SK-N-SH (cell line): ENCODE measurements around the gene AGXT. TPM values are rescaled to one million over a fixed set of nuclear protein-coding genes. Genes with fewer than 3 reads are reported as not detected.

ENCODE experiments used
- CTCF ChIA-PET: fragments of 300-600, 350-600 bp; formaldehyde crosslinking; extraction: SDS; loops from one replicate; lab custom pipeline; 2021; lab: Yijun Ruan, JAX
- POLR2A ChIA-PET: fragments of 350-600 bp; sonication (Branson Sonifier 250); formaldehyde crosslinking; extraction: SDS; loops from one replicate; lab custom pipeline; 2020; ENCODE audit warnings: antibody characterized with exemption, inconsistent platforms; lab: Yijun Ruan, JAX
- DNase-seq: peaks from one replicate; pipeline ENCODE4 v3.0.0; 2012
- H2AFZ ChIP-seq: fragments of 200-600 bp; sonication (generic); 2 replicates; pipeline ENCODE4 v1.8.1; 2016; ENCODE audit warnings: antibody characterized with exemption, mild to moderate bottlenecking, low read depth
- H3F3A ChIP-seq: fragments of 200-600 bp; sonication (generic); replicated peaks from 2 replicates; pipeline ENCODE3; 2016; ENCODE audit warnings: antibody characterized with exemption, mild to moderate bottlenecking; ENCODE audit not compliant: insufficient read depth
- H3K27ac ChIP-seq, 2 experiments: fragments of 200-500 bp in 1 of 2; fragments of 200-600 bp in 1 of 2; sonication (Bioruptor generic) in 1 of 2; sonication (generic), shearing (Covaris generic) in 1 of 2; 2 replicates each; pipeline versions ENCODE4 v1.5.1 to v1.6.1; 2014 to 2016; ENCODE audit warnings: low read depth in 2 of 2, inconsistent platforms in 1 of 2, low read length in 1 of 2, mild to moderate bottlenecking in 1 of 2, mixed read lengths in 1 of 2
- H3K27me3 ChIP-seq: fragments of 200-600 bp; sonication (generic), shearing (Covaris generic); 2 replicates; pipeline ENCODE4 v1.6.1; 2016; ENCODE audit warnings: mixed run types; ENCODE audit not compliant: insufficient read depth
- H3K36me3 ChIP-seq, 2 experiments: fragments of 200-500 bp in 1 of 2; fragments of 200-600 bp in 1 of 2; sonication (Bioruptor generic) in 1 of 2; sonication (generic) in 1 of 2; replicated peaks in 1 of 2; 2 replicates each; pipeline versions ENCODE3 to v1.5.1; 2014 to 2016; ENCODE audit warnings: low read length in 1 of 2, mild to moderate bottlenecking in 1 of 2; ENCODE audit not compliant: insufficient read depth in 2 of 2, control insufficient read depth in 1 of 2
- H3K4me1 ChIP-seq, 2 experiments: fragments of 200-500 bp in 1 of 2; fragments of 200-600 bp in 1 of 2; sonication (Bioruptor generic) in 1 of 2; sonication (generic), shearing (Covaris generic) in 1 of 2; 2 replicates each; pipeline versions ENCODE4 v1.5.1 to v1.6.1; 2014 to 2016; ENCODE audit warnings: low read depth in 1 of 2, low read length in 1 of 2, mixed run types in 1 of 2; ENCODE audit not compliant: insufficient read depth in 2 of 2, control insufficient read depth in 1 of 2
- H3K4me2 ChIP-seq: fragments of 200-600 bp; sonication (generic), shearing (Covaris generic); 2 replicates; pipeline ENCODE4 v1.6.1; 2017; ENCODE audit warnings: mixed run types
- H3K4me3 ChIP-seq, 2 experiments: fragments of 200-500 bp in 1 of 2; fragments of 200-600 bp in 1 of 2; sonication (Bioruptor generic) in 1 of 2; sonication (generic), shearing (Covaris generic) in 1 of 2; 2 replicates each; pipeline versions ENCODE4 v1.5.1 to v1.8.1; 2014 to 2016; ENCODE audit warnings: low read depth in 2 of 2, inconsistent platforms in 1 of 2, low read length in 1 of 2, mild to moderate bottlenecking in 1 of 2, mixed read lengths in 1 of 2, moderate library complexity in 1 of 2
- H3K79me2 ChIP-seq: fragments of 200-600 bp; sonication (generic); 2 replicates; pipeline ENCODE4 v1.8.1; 2017; ENCODE audit warnings: mild to moderate bottlenecking; ENCODE audit not compliant: insufficient read depth
- H3K9ac ChIP-seq: fragments of 200-600 bp; sonication (generic); 2 replicates; pipeline ENCODE4 v1.6.1; 2017; ENCODE audit warnings: mixed run types
- H3K9me2 ChIP-seq: fragments of 200-600 bp; sonication (generic); 2 replicates; pipeline ENCODE4 v1.6.1; 2017; ENCODE audit warnings: mixed run types
- H3K9me3 ChIP-seq: fragments of 200-600 bp; sonication (generic); 2 replicates; pipeline ENCODE4 v1.6.1; 2017; ENCODE audit warnings: mixed run types, mild to moderate bottlenecking, moderate library complexity
- H4K20me1 ChIP-seq: fragments of 200-600 bp; sonication (generic); 2 replicates; pipeline ENCODE4 v1.6.1; 2017; ENCODE audit warnings: mild to moderate bottlenecking, mixed run types; ENCODE audit not compliant: insufficient read depth
- CHD2 ChIP-seq: fragments of 150-350 bp; IDR thresholded peaks from 2 replicates; pipeline ENCODE4 v1.6.1; 2018; ENCODE audit warnings: low read length; ENCODE audit not compliant: partially characterized antibody
- ELF1 ChIP-seq: IDR thresholded peaks from 2 replicates; pipeline ENCODE4 v1.4.0; 2012
- EP300 ChIP-seq, 2 experiments: IDR thresholded peaks; 2 replicates each; pipeline versions ENCODE4 v1.4.0 to v1.6.1; 2012; ENCODE audit warnings: borderline replicate concordance in 1 of 2, low read depth in 1 of 2, low read length in 1 of 2
- FOXJ3 ChIP-seq: sonication (generic); formaldehyde crosslinking; IDR thresholded peaks from 2 replicates; pipeline ENCODE4 v1.5.1; 2020; ENCODE audit warnings: mild to moderate bottlenecking, missing genetic modification reagents
- IRF3 ChIP-seq: fragments of 150-350 bp; IDR thresholded peaks from 2 replicates; pipeline ENCODE4 v1.6.1; 2016; ENCODE audit warnings: mild to moderate bottlenecking, low read depth, low read length
- MEF2A ChIP-seq: IDR thresholded peaks from 2 replicates; pipeline ENCODE4 v1.4.0; 2012; ENCODE audit warnings: low read depth, borderline replicate concordance
- MXI1 ChIP-seq: IDR thresholded peaks from 2 replicates; pipeline ENCODE4 v1.6.1; 2012; ENCODE audit warnings: mild to moderate bottlenecking, low read depth, low read length, improper control_type of control experiment
- PBX3 ChIP-seq: IDR thresholded peaks from 2 replicates; pipeline ENCODE4; 2012
- RCOR1 ChIP-seq: fragments of 150-350 bp; IDR thresholded peaks from 2 replicates; pipeline ENCODE4 v1.6.1; 2017; ENCODE audit warnings: antibody characterized with exemption, low read length
- SIN3A ChIP-seq: IDR thresholded peaks from 2 replicates; pipeline ENCODE4 v1.6.1; 2012; ENCODE audit warnings: low read depth, mild to moderate bottlenecking, low read length, moderate library complexity, borderline replicate concordance
- SMC3 ChIP-seq: IDR thresholded peaks from 2 replicates; pipeline ENCODE4 v1.6.1; 2012; ENCODE audit warnings: low read depth, low read length, improper control_type of control experiment
- TEAD4 ChIP-seq: IDR thresholded peaks from 2 replicates; pipeline ENCODE4 v1.4.0; 2012; ENCODE audit warnings: mild to moderate bottlenecking, borderline replicate concordance; ENCODE audit not compliant: insufficient read depth
- ZBTB33 ChIP-seq: IDR thresholded peaks from 2 replicates; pipeline ENCODE4 v1.4.0; 2012; ENCODE audit warnings: low read depth, borderline replicate concordance
- WGBS: methylation state at CpG from one replicate; pipeline ENCODE4 v1.1.6; 2017; ENCODE audit warnings: low lambda C conversion rate; 5-methylcytosine and 5-hydroxymethylcytosine counted together
- polyA plus RNA-seq, 3 experiments: library from polyadenylated mRNA; depleted of rRNA; stranded (reverse); fragments of >200 nt; gene quantifications; 2 replicates each; pipeline ENCODE4 v1.2.3, GENCODE V29; 2012
- TF ChIP-seq, protein P1 (sequence below): IDR thresholded peaks from 2 replicates; pipeline ENCODE4 v1.4.0; 2012; ENCODE audit warnings: low read depth, borderline replicate concordance
- TF ChIP-seq, protein P2 (sequence below): IDR thresholded peaks from 2 replicates; pipeline ENCODE4 v1.6.1; 2012; ENCODE audit warnings: mild to moderate bottlenecking, low read depth, low read length, moderate library complexity

Gene AGXT
- polyA plus RNA-seq, 1 of the 3 experiments (the other 2 are of a cell fraction): not detected

DNA sequence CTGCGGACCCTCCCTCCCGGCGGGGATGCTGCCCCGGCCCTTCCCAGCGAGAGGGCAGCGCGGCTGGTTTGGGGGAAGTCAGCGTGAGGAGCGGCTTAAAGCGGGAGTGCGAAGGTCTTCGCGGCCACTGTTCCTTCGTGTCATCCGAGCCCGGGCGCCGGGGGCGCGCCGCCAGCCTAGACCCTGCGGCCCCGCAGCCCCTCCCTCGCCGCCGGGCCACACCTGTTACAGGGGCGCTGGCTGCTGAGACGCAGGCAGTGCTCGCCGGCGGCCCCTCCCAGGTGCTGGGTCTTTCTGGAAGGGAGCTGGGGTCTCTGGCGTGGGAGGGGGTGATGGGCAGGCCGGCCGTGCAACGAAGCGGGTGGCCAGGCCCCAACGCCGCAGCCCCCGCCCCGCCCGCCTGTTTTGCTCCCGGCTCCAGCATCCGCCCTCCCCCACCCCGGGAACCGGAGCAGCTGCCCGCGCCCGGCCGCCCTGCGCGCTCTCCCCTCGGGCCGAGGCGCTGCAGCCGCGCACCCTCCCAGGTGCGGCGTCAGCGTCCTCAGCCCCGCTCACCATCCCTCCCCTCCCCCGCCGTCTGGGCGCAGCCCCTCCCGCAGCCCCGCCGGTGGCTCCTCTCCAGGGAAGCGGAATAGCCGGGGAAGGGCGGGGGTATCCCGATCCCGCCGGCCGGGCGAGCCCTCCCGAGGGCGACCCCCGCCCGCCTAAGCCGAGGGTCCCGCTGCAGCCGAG, 49.3 kb upstream of the AGXT start:
- Histone ChIP-seq H3K9me2 (no peaks in the 10 kb centered on the region), H2AFZ (no peak overlapping the region), H3K79me2 (no peaks in the 10 kb centered on the region), H3K4me1 (peaks cover 0 to 18% of the 10 kb centered on the region in 2 experiments; a peak in 1 of 4 replicates), H3K4me3 (peak overlapping the region in 1 of 2 experiments; percentile 55; a peak in 2 of 4 replicates), H4K20me1 (no peaks in the 10 kb centered on the region), H3K4me2 (no peak overlapping the region), H3F3A (no peaks in the 10 kb centered on the region), H3K9me3 (no peaks in the 10 kb centered on the region), H3K27ac (peak overlapping the region in 1 of 2 experiments; percentile 73; a peak in 1 of 4 replicates), H3K27me3 (peaks cover 36% of the 10 kb centered on the region), H3K9ac (no peak overlapping the region), H3K36me3 (no peaks in the 10 kb centered on the region)
- peak; percentile 81 for DNase-seq
- POLR2A ChIA-PET: interaction anchor here (1.0 to 2.7 kb wide), 5 partner anchors 13 to 258 kb away, joined by 3 to 10 read pairs (median 4); no protein-coding TSS in a partner anchor
- TF ChIP-seq SIN3A: no peak
- no peak for TF ChIP-seq TEAD4
- TF ChIP-seq SMC3: no peak
- TF ChIP-seq ZBTB33: no peak
- TF ChIP-seq, protein P1, sequence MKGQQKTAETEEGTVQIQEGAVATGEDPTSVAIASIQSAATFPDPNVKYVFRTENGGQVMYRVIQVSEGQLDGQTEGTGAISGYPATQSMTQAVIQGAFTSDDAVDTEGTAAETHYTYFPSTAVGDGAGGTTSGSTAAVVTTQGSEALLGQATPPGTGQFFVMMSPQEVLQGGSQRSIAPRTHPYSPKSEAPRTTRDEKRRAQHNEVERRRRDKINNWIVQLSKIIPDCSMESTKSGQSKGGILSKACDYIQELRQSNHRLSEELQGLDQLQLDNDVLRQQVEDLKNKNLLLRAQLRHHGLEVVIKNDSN: no peak
- 2% methylated on average over 16 of the region's 81 CpGs for WGBS
- CTCF ChIA-PET: interaction anchor here (1.1 to 6.8 kb wide), 5 partner anchors 12 to 495 kb away, joined by 3 to 50 read pairs (median 3); no protein-coding TSS in a partner anchor

- peak within 1 kb of the TSS in 1 of 2 experiments; percentile 85; a peak in 2 of 4 replicates for H3K27ac ChIP-seq
- H3K36me3 ChIP-seq: no peaks in the 10 kb centered on the region
- no peaks in the 10 kb centered on the region for H3F3A ChIP-seq
- no peak within 1 kb of the TSS for H3K9ac ChIP-seq
- peak; percentile 98 for DNase-seq
- no peaks in the 10 kb centered on the region for H4K20me1 ChIP-seq
- H3K4me1 ChIP-seq: peaks cover 0 to 18% of the 10 kb centered on the region in 2 experiments; a peak in 1 of 4 replicates
- no peaks in the 10 kb centered on the region for H3K9me3 ChIP-seq
- peak within 1 kb of the TSS in 1 of 2 experiments; percentile 55; a peak in 2 of 4 replicates for H3K4me3 ChIP-seq
- no peak within 1 kb of the TSS for H3K4me2 ChIP-seq
- CTCF ChIA-PET: interaction anchor here (1.1 to 6.8 kb wide), 4 partner anchors 12 to 495 kb away, joined by 3 to 50 read pairs (median 4); no protein-coding TSS in a partner anchor
- peaks cover 36% of the 10 kb centered on the region for H3K27me3 ChIP-seq
- POLR2A ChIA-PET: interaction anchor here (0.6 to 2.7 kb wide), 7 partner anchors 12 to 404 kb away, joined by 3 to 10 read pairs (median 3); no protein-coding TSS in a partner anchor
- no peaks in the 10 kb centered on the region for H3K9me2 ChIP-seq
- WGBS: 3% methylated on average over 15 of the region's 104 CpGs
- H2AFZ ChIP-seq: no peak within 1 kb of the TSS
- no peaks in the 10 kb centered on the region for H3K79me2 ChIP-seq
- TF ChIP-seq FOXJ3 (CRISPR knock-in tag) (no peak), PBX3 (no peak), CHD2 (no peak), MEF2A (no peak), EP300 (IDR thresholded peaks at IDR 0.05; ENCODE audit: borderline replicate concordance in 1 of 2, low read depth in 1 of 2, low read length in 1 of 2) (no peak), IRF3 (no peak), RCOR1 (no peak), MXI1 (peak; percentile 76), ELF1 (no peak)
- TF ChIP-seq, protein P2, sequence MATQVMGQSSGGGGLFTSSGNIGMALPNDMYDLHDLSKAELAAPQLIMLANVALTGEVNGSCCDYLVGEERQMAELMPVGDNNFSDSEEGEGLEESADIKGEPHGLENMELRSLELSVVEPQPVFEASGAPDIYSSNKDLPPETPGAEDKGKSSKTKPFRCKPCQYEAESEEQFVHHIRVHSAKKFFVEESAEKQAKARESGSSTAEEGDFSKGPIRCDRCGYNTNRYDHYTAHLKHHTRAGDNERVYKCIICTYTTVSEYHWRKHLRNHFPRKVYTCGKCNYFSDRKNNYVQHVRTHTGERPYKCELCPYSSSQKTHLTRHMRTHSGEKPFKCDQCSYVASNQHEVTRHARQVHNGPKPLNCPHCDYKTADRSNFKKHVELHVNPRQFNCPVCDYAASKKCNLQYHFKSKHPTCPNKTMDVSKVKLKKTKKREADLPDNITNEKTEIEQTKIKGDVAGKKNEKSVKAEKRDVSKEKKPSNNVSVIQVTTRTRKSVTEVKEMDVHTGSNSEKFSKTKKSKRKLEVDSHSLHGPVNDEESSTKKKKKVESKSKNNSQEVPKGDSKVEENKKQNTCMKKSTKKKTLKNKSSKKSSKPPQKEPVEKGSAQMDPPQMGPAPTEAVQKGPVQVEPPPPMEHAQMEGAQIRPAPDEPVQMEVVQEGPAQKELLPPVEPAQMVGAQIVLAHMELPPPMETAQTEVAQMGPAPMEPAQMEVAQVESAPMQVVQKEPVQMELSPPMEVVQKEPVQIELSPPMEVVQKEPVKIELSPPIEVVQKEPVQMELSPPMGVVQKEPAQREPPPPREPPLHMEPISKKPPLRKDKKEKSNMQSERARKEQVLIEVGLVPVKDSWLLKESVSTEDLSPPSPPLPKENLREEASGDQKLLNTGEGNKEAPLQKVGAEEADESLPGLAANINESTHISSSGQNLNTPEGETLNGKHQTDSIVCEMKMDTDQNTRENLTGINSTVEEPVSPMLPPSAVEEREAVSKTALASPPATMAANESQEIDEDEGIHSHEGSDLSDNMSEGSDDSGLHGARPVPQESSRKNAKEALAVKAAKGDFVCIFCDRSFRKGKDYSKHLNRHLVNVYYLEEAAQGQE: no peak
Measured at GRCh38 chr2:240819858-240820606, 48.6 kb upstream of the AGXT start, which contains the start of gene KIF1A. Gene KIF1A, minus strand, starts transcription at chr2:240820219. Its CDS starts 22,467 bp downstream, at chr2:240797752.
